NCI-H2081 treated with DMSO at 0.1 percent for 48 hours (cell line): Measurements from ENCODE around the gene SH3BP5.

Experiments
- DNase-seq: peaks from one replicate; lab custom pipeline; 2025; lab: John Stamatoyannopoulos, UW

Gene SH3BP5

GRCh38 chr3:15243822-15244482, 88.4 kb downstream of the SH3BP5 start:
- DNase-seq: no peak

- DNase-seq: no peak
Measured at GRCh38 chr3:15241341-15241740, 91.0 kb downstream of the SH3BP5 start.

- DNase-seq: no peak
Measured at GRCh38 chr3:15229262-15229661, 103.1 kb downstream of the SH3BP5 start.

- no peak for DNase-seq
Measured at GRCh38 chr3:15228147-15228546, 104.2 kb downstream of the SH3BP5 start.

GRCh38 chr3:15223685-15224572, 108.5 kb downstream of the SH3BP5 start:
- no peak for DNase-seq

GRCh38 chr3:15221574-15222217, 110.7 kb downstream of the SH3BP5 start:
- no peak for DNase-seq

GRCh38 chr3:15220661-15221060, 111.7 kb downstream of the SH3BP5 start:
- no peak for DNase-seq

GRCh38 chr3:15220056-15220455, 112.3 kb downstream of the SH3BP5 start:
- DNase-seq: no peak

GRCh38 chr3:15218689-15219088, 113.7 kb downstream of the SH3BP5 start:
- DNase-seq: no peak

- DNase-seq: no peak
Measured at GRCh38 chr3:15217841-15218267, 114.5 kb downstream of the SH3BP5 start.

- DNase-seq: no peak
Measured at GRCh38 chr3:15217011-15217671, 115.2 kb downstream of the SH3BP5 start.

GRCh38 chr3:15216501-15216900, 115.9 kb downstream of the SH3BP5 start:
- DNase-seq: no peak

GRCh38 chr3:15215996-15216395, 116.4 kb downstream of the SH3BP5 start:
- no peak for DNase-seq

- DNase-seq: no peak
Measured at GRCh38 chr3:15214758-15215157, 117.6 kb downstream of the SH3BP5 start.

- DNase-seq: no peak
Measured at GRCh38 chr3:15211937-15212336, 120.4 kb downstream of the SH3BP5 start.

GRCh38 chr3:15207836-15208504, 124.4 kb downstream of the SH3BP5 start:
- DNase-seq: no peak

- DNase-seq: no peak
Measured at GRCh38 chr3:15206662-15207576, 125.5 kb downstream of the SH3BP5 start.

- DNase-seq: no peak
Measured at GRCh38 chr3:15205934-15206661, 126.3 kb downstream of the SH3BP5 start, which contains the start of gene CAPN7. TSS of gene CAPN7 (plus strand) at chr3:15206246. CDS start at chr3:15206496, 250 bp downstream.

- no peak for DNase-seq
Measured at GRCh38 chr3:15205482-15205933, 126.9 kb downstream of the SH3BP5 start.
